Subcutaneous adipose tissue (tissue), 4 donors: ENCODE results near the gene XPC. TPM values are rescaled to one million over a fixed set of nuclear protein-coding genes. Genes with fewer than 3 reads are reported as not detected.

Experiments
- CTCF ChIP-seq: fragments of 450-650 bp; IDR thresholded peaks from one replicate; pipeline ENCODE4 v1.5.1; 2016; ENCODE audit warnings: low read depth, mild to moderate bottlenecking, control low read depth, antibody characterized with exemption, moderate library complexity
- total RNA-seq, 4 donors: library from RNA; depleted of rRNA; stranded (reverse); fragments of >200 nt; gene quantifications; one replicate each; pipeline ENCODE4 v1.1.0, GENCODE V29; 2016

The XPC gene
- total RNA-seq, 4 donors from 2014 or later: 25.4 to 70.6 (median 46.0) TPM

- TF ChIP-seq CTCF: no peak
Measured at GRCh38 chr3:14141144-14141543, 37.3 kb downstream of the XPC start.

GRCh38 chr3:14140668-14141067, 37.7 kb downstream of the XPC start:
- TF ChIP-seq CTCF: no peak

GRCh38 chr3:14139771-14140170, 38.6 kb downstream of the XPC start:
- no peak for TF ChIP-seq CTCF

GRCh38 chr3:14138878-14139655, 39.3 kb downstream of the XPC start:
- no peak for TF ChIP-seq CTCF

GRCh38 chr3:14138109-14138877, 40.1 kb downstream of the XPC start:
- TF ChIP-seq CTCF: no peak

- no peak for TF ChIP-seq CTCF
Measured at GRCh38 chr3:14137445-14137844, 41.0 kb downstream of the XPC start.

GRCh38 chr3:14137004-14137403, 41.4 kb downstream of the XPC start:
- TF ChIP-seq CTCF: no peak
